GM19452 (cell line): ENCODE results near the gene PDE10A.
"Not testable (repeated sequence)": the region's sequence is repeated elsewhere in the genome, so short reads cannot be mapped to it uniquely, and the experiment has no call there.

ENCODE experiments used
- ATAC-seq: cut with Tn5 transposase; IDR thresholded peaks from one replicate; pipeline ENCODE4 v1.9.1; 2021; ENCODE audit not compliant: unreplicated experiment

PDE10A gene

DNA sequence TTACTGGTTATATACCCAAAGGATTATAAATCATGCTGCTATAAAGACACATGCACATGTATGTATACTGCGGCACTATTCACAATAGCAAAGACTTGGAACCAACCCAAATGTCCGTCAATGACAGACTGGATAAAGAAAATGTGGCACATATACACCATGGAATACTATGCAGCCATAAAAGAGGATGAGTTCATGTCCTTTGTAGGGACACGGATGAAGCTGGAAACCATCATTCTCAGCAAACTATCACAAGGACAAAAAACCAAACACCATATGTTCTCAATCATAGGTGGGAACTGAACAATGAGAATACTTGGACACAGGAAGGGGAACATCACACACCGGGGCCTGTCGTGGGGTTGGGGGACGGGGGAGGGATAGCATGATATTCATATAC lies 104.9 kb downstream of the PDE10A start:
- ATAC-seq, result not testable (repeated sequence)

DNA sequence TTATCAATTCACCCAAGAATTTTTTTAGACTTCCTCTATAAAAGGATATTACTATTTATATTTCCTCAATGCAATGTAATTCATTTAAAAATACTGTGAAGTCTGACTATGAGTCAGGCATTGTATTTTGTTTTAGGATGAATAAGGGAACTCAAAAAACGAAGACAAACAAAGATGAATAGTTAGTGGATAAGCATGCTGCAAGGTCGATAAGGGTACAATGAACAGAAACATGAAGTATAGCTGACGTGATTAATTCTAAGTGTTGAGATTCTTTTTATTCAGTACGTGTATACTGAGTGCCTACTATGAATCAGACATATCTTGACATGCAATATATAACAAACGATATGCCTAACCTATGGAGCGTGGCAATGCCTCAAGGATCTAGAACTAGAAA lies 105.4 kb downstream of the PDE10A start:
- no peak for ATAC-seq

DNA sequence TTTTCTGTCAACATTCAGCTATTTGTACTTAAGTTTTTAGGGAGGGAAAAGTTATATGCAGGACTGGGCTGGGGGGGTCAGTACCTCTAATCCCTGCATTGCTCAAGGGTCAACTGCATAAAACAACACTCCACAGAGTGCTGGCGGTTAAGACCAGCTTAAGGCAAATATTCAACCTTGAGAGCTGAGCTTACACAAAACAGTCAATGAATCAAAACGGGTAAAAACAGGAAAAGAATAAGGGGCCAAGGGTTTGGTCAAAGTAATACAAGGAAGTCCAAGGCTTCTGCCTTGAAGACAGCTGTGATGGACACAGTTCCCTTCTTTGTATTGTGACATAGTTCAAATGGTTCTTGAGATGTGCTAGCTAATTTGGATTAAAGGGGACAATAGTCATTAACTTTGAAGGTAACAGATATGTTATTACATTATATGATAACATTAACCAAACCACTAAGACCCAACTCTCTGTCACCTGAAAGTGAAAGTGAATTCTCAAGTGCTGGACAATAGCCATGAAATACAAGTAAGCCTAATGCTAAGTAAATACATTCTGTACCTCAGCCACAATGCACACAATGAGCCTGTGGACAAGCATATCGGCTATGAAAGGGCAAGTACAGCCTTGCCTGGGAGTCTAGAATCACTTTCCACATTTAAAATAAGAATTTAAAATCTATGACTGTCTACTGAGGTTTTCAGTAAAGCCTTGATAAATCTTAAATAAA lies 106.8 kb downstream of the PDE10A start:
- ATAC-seq, result no peak

DNA sequence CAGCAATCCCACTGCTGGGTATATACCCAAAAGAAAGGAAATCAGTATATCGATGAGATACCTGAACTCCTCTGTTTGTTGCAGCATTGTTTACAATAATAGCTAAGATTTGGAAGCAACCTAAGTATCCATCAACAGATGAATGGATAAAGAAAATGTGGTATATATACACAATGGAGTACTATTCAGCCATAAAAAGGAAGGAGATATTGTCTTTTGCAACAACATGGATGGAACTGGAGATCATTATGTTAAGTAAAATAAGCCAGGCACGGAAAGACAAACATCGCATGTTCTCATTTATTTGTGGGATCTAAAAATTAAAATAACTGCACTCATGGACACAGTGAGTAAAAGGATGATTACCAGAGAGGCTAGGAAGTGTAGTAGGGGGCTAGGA lies 108.4 kb downstream of the PDE10A start:
- ATAC-seq, result not testable (repeated sequence)

DNA sequence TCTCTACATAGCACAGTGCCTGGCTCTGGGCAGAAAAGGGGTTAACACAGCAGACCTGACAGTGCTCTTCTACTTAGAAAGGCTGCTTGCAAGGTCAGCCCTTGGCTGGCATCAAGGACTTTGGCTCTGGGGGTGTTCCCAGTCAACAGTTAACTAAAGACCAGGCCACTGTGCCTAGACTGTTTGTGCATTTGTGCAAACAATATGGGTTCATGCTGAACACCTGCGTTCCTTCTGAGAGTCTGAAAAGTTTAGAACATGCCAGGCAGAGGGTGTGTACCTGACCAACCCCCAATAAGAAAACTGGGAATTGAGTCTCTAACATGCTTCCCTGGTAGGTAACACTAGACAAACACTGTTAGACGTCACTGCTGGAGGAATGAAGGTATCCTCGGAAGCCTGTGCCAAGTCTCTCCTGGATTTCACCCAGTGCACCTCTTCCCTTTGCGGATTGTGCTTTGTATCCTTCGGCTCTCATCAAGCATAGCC lies 110.7 kb downstream of the PDE10A start:
- no peak for ATAC-seq

DNA sequence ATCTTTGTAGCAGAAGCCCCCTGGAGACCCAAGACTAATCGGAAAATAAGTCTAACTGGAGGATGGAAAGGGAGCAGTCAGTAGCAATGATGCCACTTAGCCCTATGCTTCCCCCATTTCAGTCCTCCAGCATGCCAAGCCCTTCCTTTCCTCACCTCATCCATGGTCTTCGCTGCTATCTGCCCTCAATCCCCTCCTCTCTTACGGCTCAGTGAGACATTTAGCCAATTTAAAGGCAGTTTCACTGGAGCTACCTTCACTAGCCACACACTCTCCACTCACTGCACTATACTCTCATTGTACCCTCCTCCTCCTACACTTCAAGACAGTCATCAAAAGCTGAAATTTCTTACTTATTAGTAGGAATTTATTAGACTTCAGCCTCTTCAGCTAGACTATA lies 111.2 kb downstream of the PDE10A start:
- no peak for ATAC-seq

DNA sequence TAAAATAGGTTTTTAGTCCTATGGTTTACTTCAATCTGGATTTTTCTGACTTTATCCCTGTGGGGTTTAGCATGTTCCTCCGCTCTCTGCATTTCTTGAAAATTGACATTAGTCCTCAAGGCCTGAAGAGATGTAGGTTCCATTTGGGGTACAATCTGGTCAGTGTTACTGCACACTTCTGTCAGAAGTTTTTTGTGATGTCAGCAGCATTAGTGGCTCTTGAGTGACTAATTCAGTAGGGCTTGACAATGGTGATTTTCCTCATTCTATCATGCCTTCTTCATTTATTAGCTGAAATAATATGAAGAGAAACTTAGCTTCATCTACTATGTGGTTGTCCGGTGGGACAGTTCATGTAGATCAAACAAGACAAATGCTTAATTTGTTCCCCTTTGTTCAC lies 114.6 kb downstream of the PDE10A start:
- no peak for ATAC-seq

DNA sequence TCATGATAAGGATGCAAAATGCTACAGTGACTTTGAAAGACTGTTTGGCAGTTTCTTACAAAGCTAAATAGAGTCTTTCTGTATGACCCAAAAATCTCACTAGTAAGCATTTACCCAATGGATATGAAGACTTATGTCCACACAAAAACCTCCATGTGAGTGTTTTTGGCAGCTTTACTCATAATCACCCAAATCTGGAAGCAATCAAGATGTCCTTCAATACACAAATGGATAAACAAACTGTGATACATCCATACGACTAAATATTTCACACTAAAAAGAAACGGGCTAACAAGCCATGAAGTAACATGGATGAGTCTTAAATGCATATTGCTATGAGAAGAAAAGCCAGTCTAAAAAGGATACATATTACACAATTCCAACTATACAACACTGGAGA lies 117.2 kb downstream of the PDE10A start:
- ATAC-seq, result no peak

DNA sequence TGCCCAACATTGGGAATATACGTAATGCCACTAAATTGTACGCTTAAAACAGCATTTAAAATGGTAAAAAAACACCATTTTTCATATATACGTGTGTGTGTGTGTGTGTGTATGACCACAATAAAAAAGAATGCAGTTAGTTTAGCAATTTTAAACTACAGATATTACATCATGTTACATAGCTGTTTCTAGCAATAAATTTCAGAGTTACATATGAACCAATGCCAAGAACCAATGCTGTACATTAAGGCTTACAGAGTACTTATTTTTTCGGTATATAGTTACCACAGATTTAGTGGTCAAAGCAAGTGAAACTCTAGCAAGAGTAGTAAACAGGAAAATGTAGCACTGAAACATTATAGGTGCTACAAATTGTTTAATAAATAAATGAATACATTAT lies 119.3 kb downstream of the PDE10A start:
- ATAC-seq, result no peak

DNA sequence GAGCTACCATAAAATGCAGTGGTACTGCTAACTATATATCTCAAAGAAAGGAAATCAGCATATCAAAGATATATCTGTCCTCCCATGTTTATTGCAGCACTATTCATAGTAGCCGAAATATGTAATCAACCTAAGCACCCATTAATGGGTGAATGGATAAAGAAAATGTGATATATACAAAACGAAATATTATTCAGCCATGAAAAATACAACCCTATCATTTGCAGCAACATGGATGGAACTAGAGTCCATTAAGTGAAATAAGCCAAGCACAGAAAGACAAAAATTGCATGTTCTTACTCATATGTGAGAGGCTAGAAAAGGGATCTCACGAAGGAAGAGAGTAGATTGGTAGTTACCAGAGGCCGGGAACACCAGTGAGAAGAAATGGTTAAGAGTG lies 126.1 kb downstream of the PDE10A start:
- no peak for ATAC-seq

DNA sequence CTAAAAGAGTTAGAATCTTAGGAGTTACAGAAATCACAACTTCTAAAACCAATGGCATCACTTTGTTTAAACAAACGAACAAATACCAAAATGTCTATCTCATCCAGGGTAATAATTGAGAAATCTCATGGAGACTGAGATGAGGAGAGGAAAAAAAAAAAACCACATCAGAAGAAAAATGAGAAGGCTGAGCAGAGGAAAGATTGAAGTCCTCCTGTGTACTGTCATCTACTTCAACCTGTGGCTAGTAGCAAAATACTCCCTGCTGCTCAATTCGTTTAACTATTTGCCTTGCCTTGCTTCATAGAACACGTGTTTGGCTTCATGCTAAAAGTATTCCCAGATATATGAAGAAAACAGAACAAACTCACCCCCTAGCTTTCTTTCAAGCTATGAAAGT lies 143.7 kb downstream of the PDE10A start:
- ATAC-seq, result no peak

DNA sequence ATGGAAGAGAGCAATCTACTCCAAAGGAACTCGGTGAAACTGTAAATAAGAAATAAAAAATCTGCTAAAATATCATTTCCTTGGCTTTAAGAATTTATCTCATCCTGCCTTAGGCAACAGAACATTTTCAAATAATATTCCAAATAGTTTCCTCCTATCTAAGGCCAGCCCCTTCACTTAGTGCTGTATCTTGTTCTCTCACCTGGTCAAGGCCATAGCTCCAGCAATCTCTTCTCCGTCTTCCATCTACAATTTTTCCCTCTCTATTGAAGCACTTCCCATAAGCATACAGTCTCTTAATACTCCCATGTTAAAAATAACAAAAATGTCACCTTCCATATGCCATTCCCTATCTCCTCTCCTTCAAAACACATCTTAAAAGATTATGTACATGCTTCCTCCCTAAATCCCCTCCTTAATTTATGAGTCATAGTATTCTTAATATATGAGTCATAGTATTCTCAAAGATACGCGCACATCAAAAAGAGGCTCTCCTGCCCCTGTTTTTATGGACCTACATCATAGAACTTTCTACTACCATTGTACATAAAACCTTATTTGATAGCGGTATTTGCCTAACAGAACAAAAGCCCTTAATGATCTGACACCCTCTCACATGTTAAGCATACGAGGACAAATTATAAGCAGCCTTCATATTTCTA lies 146.9 kb downstream of the PDE10A start:
- ATAC-seq, result no peak

DNA sequence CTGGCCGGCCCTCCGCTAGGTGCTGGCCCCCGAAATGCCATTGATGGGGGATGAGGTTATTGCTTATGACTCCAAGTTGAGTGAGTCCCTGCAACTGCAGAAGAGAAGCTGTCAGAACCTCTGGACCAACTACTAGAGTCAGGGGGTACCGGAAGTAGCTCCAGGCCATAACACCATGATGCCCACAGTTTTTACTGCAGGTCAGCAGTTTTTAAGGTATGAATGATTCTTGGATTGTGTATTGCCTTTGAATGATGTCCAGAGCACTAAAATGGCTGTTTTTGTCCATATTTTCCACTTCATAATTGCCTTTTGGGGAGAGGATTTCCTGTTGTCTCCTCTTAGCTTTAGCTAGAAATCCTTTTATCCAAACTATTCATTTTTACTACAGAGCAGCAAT lies 148.4 kb downstream of the PDE10A start:
- ATAC-seq, result no peak

DNA sequence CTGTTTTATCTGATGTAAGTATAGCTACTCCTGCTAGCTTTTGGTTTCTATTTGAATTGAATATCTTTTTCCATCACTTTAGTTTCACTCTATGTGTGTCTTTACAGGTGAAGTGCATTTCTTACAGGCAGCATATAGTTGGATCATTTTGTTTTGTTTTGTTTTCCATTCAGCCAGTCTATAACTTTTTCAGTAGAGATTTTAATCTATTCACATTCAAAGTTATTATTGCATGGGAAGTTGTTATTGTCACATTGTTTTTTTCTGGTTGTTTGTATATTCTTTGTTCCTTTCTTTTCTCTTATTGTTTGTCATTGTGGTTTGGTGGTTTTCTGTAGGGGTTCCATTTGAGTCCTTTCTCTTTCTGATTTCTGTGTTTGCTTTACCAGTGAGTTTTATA lies 151.2 kb downstream of the PDE10A start:
- ATAC-seq, result peak; percentile 88

DNA sequence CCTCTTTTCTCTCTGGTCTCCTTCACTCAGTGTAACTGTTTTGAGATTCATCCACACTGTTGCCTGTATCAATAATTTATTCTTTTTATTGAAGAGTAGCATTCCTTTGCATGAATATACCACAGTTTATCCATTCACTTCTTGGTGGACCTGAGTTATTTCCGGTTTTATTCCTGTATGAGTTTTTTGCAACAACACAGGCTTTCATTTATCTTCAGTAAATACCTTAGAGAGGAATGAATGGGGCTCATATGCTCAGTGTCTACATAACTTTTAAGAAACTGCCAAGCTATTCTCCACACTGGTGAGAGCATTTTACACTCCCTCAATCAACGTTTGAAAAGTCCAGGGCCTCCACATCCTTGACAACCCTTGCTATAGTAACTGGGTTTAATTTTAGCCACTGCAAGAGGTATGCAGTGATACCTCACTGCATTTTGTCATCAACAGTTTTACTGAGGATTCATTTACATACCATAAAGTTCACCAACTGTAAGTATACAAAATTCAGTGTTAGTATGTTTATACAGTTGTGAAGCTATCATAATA lies 154.6 kb downstream of the PDE10A start:
- no peak for ATAC-seq

DNA sequence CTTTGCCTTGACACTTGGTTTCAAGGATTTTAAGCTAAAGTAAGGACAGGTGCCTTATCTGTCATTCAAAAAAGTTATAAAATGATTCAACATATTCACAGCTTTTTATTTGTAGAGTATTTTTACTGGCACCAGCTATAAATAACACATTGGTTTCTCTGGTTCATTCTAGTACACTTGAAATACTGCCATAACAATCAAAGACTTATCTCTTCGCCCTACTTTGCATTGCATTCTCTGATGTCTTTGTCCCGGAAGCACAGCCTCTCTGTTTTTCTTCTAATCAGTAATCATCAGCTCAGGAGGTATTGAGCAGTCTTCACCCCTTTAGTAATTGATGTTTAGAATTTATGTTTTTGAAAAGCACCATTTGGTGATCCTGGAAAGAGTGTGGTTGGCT lies 156.4 kb downstream of the PDE10A start:
- no peak for ATAC-seq

DNA sequence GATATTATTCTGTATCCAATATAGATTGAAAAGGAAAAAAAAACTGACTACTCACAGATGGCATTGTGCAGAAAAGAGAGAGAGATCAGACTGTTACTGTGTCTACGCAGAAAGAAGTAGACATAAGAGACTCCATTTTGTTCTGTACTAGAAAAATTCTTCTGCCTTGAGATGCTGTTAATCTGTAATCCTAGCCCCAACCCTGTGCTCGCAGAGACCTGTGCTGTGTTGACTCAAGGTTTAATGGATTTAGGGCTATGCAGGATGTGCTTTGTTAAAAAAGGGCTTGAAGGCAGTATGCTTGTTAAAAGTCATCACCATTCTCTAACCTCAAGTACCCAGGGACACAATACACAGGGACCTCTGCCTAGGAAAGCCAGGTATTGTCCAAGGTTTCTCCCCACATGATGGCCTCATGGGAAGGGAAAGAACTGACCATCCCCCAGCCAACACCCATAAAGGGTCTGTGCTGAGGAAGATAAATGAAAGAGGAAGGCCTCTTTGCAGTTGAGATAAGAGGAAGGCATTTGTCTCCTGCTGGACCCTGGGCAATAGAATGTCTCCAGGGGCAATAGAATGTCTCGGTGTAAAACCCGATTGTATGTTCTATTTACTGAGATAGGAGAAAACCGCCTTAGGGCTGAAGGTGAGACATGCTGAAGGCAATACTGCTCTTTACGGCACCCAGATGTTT lies 162.7 kb downstream of the PDE10A start:
- ATAC-seq, result not testable (repeated sequence)

DNA sequence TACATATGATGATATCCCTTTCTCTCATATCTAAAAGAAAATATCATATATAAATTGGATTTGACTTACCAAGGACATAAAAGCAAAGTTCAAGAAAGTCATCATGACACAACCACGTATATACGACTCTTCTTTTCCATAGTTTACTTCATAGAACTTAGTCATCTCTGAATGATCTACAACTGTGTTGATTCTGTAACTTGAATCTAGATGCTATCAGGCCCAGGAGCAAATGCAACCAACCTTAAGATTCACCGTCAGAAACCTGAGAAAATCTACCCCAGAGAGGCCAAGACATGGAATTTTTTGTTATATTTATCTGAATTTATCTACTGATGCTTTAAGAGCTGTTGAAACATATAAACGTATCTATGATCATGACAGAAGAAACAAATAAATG lies 165.6 kb downstream of the PDE10A start:
- ATAC-seq, result no peak

DNA sequence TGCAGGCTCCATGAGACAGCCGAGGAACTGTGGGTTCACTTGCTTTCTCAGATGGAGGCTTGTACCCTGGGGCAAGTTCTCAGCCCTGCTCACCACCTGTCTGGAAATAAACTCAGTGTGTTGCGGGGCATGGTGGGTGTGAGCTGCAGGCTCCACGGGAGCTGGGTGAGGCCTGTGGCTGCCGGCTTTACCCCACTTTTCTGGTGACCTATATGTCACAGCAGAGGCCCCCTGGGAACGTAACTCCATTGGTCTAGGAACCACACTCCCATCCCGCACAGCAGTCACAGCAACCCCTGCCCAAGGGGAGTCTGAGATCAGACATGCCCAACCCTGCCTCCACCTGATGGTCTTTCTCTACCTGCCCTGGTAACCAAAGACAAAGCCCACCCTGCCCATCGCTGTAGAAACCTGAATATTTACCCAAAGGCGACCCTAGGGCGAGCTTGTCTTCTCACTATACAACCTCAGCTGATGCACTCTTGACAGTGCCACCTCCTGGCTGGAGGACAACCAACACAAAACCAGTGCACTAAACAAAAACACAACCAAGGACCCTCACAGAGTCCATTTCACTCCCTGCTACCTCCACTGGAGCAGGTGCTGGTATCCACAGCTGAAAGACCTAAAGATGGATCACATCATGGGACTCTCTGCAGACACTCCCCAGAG lies 174.3 kb downstream of the PDE10A start:
- ATAC-seq, result no peak

DNA sequence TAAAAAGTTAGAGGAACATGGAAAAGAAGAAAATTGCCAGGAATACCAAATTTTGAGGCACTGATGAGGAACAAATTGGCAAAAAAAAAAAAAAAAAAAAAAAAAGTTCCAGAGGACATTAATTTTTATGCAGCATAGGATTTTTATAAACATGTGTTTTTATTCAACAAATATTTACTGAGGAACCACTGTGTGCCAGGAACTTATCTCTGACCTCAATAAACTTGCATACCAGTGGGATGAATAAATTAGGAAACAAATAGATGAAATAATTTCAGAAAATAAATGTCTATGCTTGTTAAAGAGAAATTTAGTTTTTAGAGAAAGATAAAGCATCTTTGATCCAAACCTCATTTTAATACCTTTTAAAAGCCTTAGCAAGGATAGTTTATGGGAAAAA lies 175.1 kb downstream of the PDE10A start:
- ATAC-seq, result no peak

DNA sequence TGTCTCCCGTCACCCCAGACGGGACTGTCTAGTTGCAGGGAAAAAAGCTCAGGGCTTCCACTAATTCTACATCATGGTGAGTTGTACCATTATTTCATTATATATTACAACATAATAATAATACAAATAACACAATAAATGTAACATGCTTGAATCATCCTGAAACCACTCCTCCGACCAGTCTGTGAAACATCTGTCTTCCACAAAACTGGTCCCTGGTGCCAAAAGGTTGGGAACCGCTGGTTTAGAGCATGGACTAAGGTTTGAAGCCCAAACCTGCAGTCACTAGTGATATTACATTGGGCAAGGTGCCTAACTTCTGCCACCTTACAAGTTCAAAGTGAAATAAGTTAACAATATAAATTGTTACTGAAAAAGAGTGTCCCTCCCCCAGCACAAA lies 175.7 kb downstream of the PDE10A start:
- no peak for ATAC-seq
